Left lung (tissue), 10 donors: ENCODE data around the gene TRPM3. TPM values are rescaled to one million over a fixed set of nuclear protein-coding genes. Genes with fewer than 3 reads are reported as not detected.

Source experiments
- ATAC-seq: fragments of 200-7000 bp; cut with Tn5 transposase; one replicate; pipeline ENCODE4 v1.9.1; 2020; ENCODE audit warnings: moderate library complexity
- DNase-seq, 4 donors: peaks; one replicate each; pipeline ENCODE4 v3.0.0-alpha.2; 2013 to 2020
- H3K27ac ChIP-seq, 2 donors: fragments of 200-600 bp; sonication (generic) in 1 of 2; one replicate each; pipeline versions ENCODE4 v1.5.0 to v1.8.0; 2020 to 2021
- H3K27me3 ChIP-seq, 2 donors: fragments of 200-600 bp; sonication (generic) in 1 of 2; one replicate each; pipeline versions ENCODE4 v1.5.0 to v1.8.0; 2020 to 2021
- H3K36me3 ChIP-seq, 2 donors: fragments of 200-600 bp; sonication (generic) in 1 of 2; one replicate each; pipeline versions ENCODE4 v1.5.0 to v1.8.0; 2020 to 2021
- H3K4me1 ChIP-seq, 2 donors: fragments of 200-600 bp; one replicate each; pipeline ENCODE4 v1.8.0; 2021
- H3K4me3 ChIP-seq, 2 donors: fragments of 200-600 bp; sonication (generic) in 1 of 2; one replicate each; pipeline versions ENCODE4 v1.5.0 to v1.8.0; 2020 to 2021; ENCODE audit warnings: mild to moderate bottlenecking in 1 of 2
- H3K9me3 ChIP-seq, 2 donors: fragments of 200-600 bp; sonication (generic) in 1 of 2; one replicate each; pipeline versions ENCODE4 v1.5.0 to v1.8.0; 2020 to 2021
- CTCF ChIP-seq, 2 donors: fragments of 200-600 bp; sonication (generic) in 1 of 2; IDR thresholded peaks; one replicate each; pipeline versions ENCODE4 v1.5.0 to v1.8.0; 2021; ENCODE audit warnings: antibody characterized with exemption in 2 of 2
- intact Hi-C, 2 donors: fragments of 100-400 bp; cut with DNase I; formaldehyde crosslinking; loops; one replicate each; pipeline versions ENCODE4 v1.11.2 to v1.14.2; 2022
- polyA plus RNA-seq, 6 donors: library from polyadenylated mRNA; unstranded; fragments of 120-200 nt; gene quantifications; one replicate each; pipeline ENCODE4 v1.2.1, GENCODE V29; 2013; ENCODE audit not compliant: insufficient read length in 6 of 6
- total RNA-seq, 2 donors: library from RNA; stranded (reverse); fragmentation: NEBNext Ultra II Directional; extraction: Animal tissue kit (Norgen Biotek cat#: 25700); gene quantifications; one replicate each; pipeline ENCODE4 v1.2.1, GENCODE V29; 2021
- donor health status: DM: no; HTN: yes; CAD: no.
- donor health status: DM: no; HTN: no; CAD: no.

Gene TRPM3
- total and polyA plus RNA-seq, 8 donors = 0.17 to 2.1 (median 1.2) TPM

- no peak for DNase-seq
- Histone ChIP-seq H3K27me3 (no peaks in the 10 kb centered on the region), H3K4me3 (no peak overlapping the region), H3K36me3 (no peaks in the 10 kb centered on the region), H3K27ac (no peak overlapping the region), H3K9me3 (no peaks in the 10 kb centered on the region), H3K4me1 (no peaks in the 10 kb centered on the region)
- ATAC-seq = no peak
- intact Hi-C loops = no loop called here
- TF ChIP-seq CTCF (IDR thresholded peaks at IDR 0.05) = no peak
These were observed 238.4 kb downstream of the TRPM3 start for GRCh38 chr9:70883056-70883455.

GRCh38 chr9:70881333-70881732, 240.1 kb downstream of the TRPM3 start:
- H3K27ac ChIP-seq = no peak overlapping the region
- intact Hi-C loops = no loop called here
- no peak for TF ChIP-seq CTCF (IDR thresholded peaks at IDR 0.05)
- H3K4me1 ChIP-seq = no peaks in the 10 kb centered on the region
- no peak for ATAC-seq
- no peaks in the 10 kb centered on the region for H3K36me3 ChIP-seq
- H3K9me3 ChIP-seq = no peaks in the 10 kb centered on the region
- no peak for DNase-seq
- H3K4me3 ChIP-seq = no peak overlapping the region
- H3K27me3 ChIP-seq = no peaks in the 10 kb centered on the region

- DNase-seq (no peak), ATAC-seq (no peak)
- intact Hi-C loops = no loop called here
- no peaks in the 10 kb centered on the region for H3K4me1 ChIP-seq
- H3K27me3 ChIP-seq = no peaks in the 10 kb centered on the region
- H3K4me3 ChIP-seq = no peak overlapping the region
- H3K27ac ChIP-seq = no peak overlapping the region
- no peaks in the 10 kb centered on the region for H3K9me3 ChIP-seq
- TF ChIP-seq CTCF (IDR thresholded peaks at IDR 0.05) = no peak
- no peaks in the 10 kb centered on the region for H3K36me3 ChIP-seq
These were observed 240.9 kb downstream of the TRPM3 start for GRCh38 chr9:70880535-70880934.

GRCh38 chr9:70878576-70878975, 242.8 kb downstream of the TRPM3 start:
- Histone ChIP-seq H3K9me3 (no peaks in the 10 kb centered on the region), H3K27me3 (no peaks in the 10 kb centered on the region), H3K4me3 (no peak overlapping the region), H3K4me1 (no peaks in the 10 kb centered on the region), H3K36me3 (no peaks in the 10 kb centered on the region), H3K27ac (no peak overlapping the region)
- intact Hi-C loops = no loop called here
- TF ChIP-seq CTCF (IDR thresholded peaks at IDR 0.05) = no peak
- ATAC-seq (no peak), DNase-seq (no peak)

- Histone ChIP-seq H3K36me3 (no peaks in the 10 kb centered on the region), H3K4me3 (no peak overlapping the region), H3K9me3 (no peaks in the 10 kb centered on the region), H3K27me3 (no peaks in the 10 kb centered on the region), H3K27ac (no peak overlapping the region), H3K4me1 (no peaks in the 10 kb centered on the region)
- no peak for ATAC-seq
- no peak for DNase-seq
- intact Hi-C loops = no loop called here
- no peak for TF ChIP-seq CTCF (IDR thresholded peaks at IDR 0.05)
These were observed 247.0 kb downstream of the TRPM3 start for GRCh38 chr9:70874451-70874850.
